ENCODE measurements around the gene ZFAND4.

DNA sequence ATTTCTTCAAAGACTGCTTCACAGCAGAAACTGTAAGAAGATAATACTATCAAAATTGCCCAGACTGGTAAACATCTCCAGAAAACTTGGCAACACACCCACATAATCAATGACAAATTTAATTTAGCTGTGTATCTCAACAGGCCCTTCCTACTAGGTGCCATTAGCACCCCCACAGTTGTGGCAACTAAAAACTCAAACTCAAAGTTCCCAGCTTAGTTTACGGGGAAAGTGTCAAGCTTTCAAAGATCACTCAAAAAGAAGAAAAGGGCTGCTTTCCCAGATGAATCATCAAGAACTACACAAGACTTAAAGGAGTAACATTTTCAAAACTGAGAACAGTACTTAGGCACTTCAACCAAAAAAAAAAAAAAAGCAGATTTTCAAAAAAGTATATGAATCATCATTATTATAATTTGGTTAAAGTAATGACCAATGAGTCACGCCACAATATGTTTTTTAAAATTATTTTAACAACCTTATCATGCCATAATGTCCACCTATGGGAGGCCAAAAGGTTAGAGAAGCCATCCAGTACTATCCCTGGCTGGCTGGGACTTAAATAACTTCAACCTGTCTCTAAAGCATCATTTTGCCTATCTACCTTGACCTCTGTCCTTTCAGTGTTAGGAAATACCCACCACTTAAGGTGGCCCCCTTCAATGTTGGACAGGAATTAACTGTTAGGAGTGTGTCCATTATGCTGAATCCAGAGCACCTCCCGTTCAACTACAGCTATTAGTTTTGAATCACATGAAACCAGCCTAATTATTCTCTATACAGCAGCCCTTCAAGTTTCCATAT, 90.8 kb downstream of the ZFAND4 start:
- TF ChIP-seq POLR2A (IDR thresholded peaks at IDR 0.05) = no peak
- TF ChIP-seq, protein P1, sequence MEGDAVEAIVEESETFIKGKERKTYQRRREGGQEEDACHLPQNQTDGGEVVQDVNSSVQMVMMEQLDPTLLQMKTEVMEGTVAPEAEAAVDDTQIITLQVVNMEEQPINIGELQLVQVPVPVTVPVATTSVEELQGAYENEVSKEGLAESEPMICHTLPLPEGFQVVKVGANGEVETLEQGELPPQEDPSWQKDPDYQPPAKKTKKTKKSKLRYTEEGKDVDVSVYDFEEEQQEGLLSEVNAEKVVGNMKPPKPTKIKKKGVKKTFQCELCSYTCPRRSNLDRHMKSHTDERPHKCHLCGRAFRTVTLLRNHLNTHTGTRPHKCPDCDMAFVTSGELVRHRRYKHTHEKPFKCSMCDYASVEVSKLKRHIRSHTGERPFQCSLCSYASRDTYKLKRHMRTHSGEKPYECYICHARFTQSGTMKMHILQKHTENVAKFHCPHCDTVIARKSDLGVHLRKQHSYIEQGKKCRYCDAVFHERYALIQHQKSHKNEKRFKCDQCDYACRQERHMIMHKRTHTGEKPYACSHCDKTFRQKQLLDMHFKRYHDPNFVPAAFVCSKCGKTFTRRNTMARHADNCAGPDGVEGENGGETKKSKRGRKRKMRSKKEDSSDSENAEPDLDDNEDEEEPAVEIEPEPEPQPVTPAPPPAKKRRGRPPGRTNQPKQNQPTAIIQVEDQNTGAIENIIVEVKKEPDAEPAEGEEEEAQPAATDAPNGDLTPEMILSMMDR (IDR thresholded peaks at IDR 0.05) = no peak
